HG02973 (cell line): ENCODE data around the gene CCDC87.
"Not testable (repeated sequence)": the region's sequence is repeated elsewhere in the genome, so short reads cannot be mapped to it uniquely, and the experiment has no call there.

ENCODE experiments used
- ATAC-seq: cut with Tn5 transposase; IDR thresholded peaks from one replicate; pipeline ENCODE4 v1.9.1; 2021; ENCODE audit warnings: moderate library complexity; ENCODE audit not compliant: unreplicated experiment

The CCDC87 gene

GRCh38 chr11:66616379-66617154 lies 23.7 kb upstream of the CCDC87 start, which contains the start of gene RBM14:
Gene RBM14, plus strand, starts transcription at chr11:66616630. Its CDS starts 91 bp downstream, at chr11:66616721.
- ATAC-seq, result peak; percentile 85

GRCh38 chr11:66614073-66614472 lies 21.2 kb upstream of the CCDC87 start:
- ATAC-seq, result no peak

- ATAC-seq, result no peak
Observed at GRCh38 chr11:66612458-66612857, 19.6 kb upstream of the CCDC87 start.

GRCh38 chr11:66609721-66610617 lies 17.1 kb upstream of the CCDC87 start:
- no peak for ATAC-seq

- ATAC-seq, result no peak
Observed at GRCh38 chr11:66607126-66607834, 14.4 kb upstream of the CCDC87 start.

GRCh38 chr11:66606608-66607007 lies 13.7 kb upstream of the CCDC87 start:
- ATAC-seq, result not testable (repeated sequence)

- no peak for ATAC-seq
Observed at GRCh38 chr11:66604155-66604554, 11.3 kb upstream of the CCDC87 start.

- no peak for ATAC-seq
Observed at GRCh38 chr11:66603072-66603471, 10.2 kb upstream of the CCDC87 start.

- ATAC-seq, result no peak
Observed at GRCh38 chr11:66600631-66601233, 7.9 kb upstream of the CCDC87 start.

GRCh38 chr11:66600219-66600618 lies 7.4 kb upstream of the CCDC87 start:
- ATAC-seq, result no peak

- ATAC-seq, result no peak
Observed at GRCh38 chr11:66598993-66599392, 6.1 kb upstream of the CCDC87 start.

GRCh38 chr11:66595245-66595904 lies 2.5 kb upstream of the CCDC87 start:
- ATAC-seq, result no peak

- ATAC-seq, result no peak
Observed at GRCh38 chr11:66593650-66594049, 787 bp upstream of the CCDC87 start.

- ATAC-seq, result peak; percentile 23
Observed at GRCh38 chr11:66593303-66593635, 406 bp upstream of the CCDC87 start.

- no peak for ATAC-seq
Observed at GRCh38 chr11:66591175-66591574, 1.7 kb downstream of the CCDC87 start.

- ATAC-seq, result no peak
Observed at GRCh38 chr11:66589996-66590675, 2.7 kb downstream of the CCDC87 start.

- ATAC-seq, result not testable (repeated sequence)
Observed at GRCh38 chr11:66589315-66589714, 3.5 kb downstream of the CCDC87 start.

- ATAC-seq, result no peak
Observed at GRCh38 chr11:66586136-66586535, 6.7 kb downstream of the CCDC87 start.

GRCh38 chr11:66585447-66585846 lies 7.4 kb downstream of the CCDC87 start:
- not testable (repeated sequence) for ATAC-seq
